Stomach (tissue), 9 donors: ENCODE data around the gene POTEJ. TPM values are rescaled to one million over a fixed set of nuclear protein-coding genes. Genes with fewer than 3 reads are reported as not detected.
"Not testable (repeated sequence)": the region's sequence is repeated elsewhere in the genome, so short reads cannot be mapped to it uniquely, and the experiment has no call there.

Experiments used
- DNase-seq, 2 donors: peaks; one replicate each; pipeline versions ENCODE4 v3.0.0 to v3.0.0-alpha.2; 2013 to 2019
- H3K27ac ChIP-seq, 5 donors: fragments of 200-600 bp in 4 of 5; sonication (generic) in 4 of 5; one replicate each; pipeline ENCODE4 v1.5.1; 2013 to 2019; ENCODE audit warnings: mild to moderate bottlenecking in 1 of 5, moderate library complexity in 1 of 5
- H3K27me3 ChIP-seq, 3 donors: fragments of 200-600 bp; sonication (generic); one replicate each; pipeline ENCODE4 v1.5.1; 2017 to 2019; ENCODE audit warnings: mixed run types in 1 of 3
- H3K36me3 ChIP-seq, 4 donors: fragments of 200-600 bp; sonication (generic); 1 replicate in 3 of 4; 2 replicates in 1 of 4; pipeline ENCODE4 v1.5.1; 2016 to 2019
- H3K4me1 ChIP-seq, 4 donors: fragments of 200-600 bp; sonication (generic); one replicate each; pipeline ENCODE4 v1.5.1; 2016 to 2019
- H3K4me3 ChIP-seq, 4 donors: fragments of 200-600 bp; sonication (generic) in 3 of 4; one replicate each; pipeline ENCODE4 v1.5.1; 2016 to 2019; ENCODE audit warnings: mild to moderate bottlenecking in 1 of 4
- H3K9me3 ChIP-seq, 4 donors: fragments of 200-600 bp; sonication (generic); one replicate each; pipeline ENCODE4 v1.5.1; 2016 to 2019
- WGBS, 5 donors: extraction: QIAGEN DNeasy Blood & Tissue Kit in 3 of 5; methylation state at CpG; one replicate each; pipeline versions ENCODE4 v1.1.5 to v1.1.7; 2013 to 2018; 5-methylcytosine and 5-hydroxymethylcytosine counted together
- intact Hi-C: fragments of 100-400 bp; cut with DNase I; formaldehyde crosslinking; loops from one replicate; pipeline ENCODE4 v1.15.1; 2023; ENCODE audit warnings: low total_unique reads
- polyA plus RNA-seq, 3 donors: library from polyadenylated mRNA; stranded (reverse); fragments of 200-250 nt; gene quantifications; one replicate each; pipeline ENCODE4 v1.2.3, GENCODE V29; 2013
- total RNA-seq, 5 donors: library from RNA; depleted of rRNA; stranded (reverse); fragments of >200 nt; gene quantifications; one replicate each; pipeline versions ENCODE4 v1.1.0 to v1.2.3, GENCODE V29; 2014 to 2016
- donor health status: healthy with polysubstance abuse.
- donor health status: Bipolar disorder and iron deficiency.
- donor health status: healthy.

The POTEJ gene
- total and polyA plus RNA-seq, 8 donors = 0.87 to 4.9 (median 0.92) TPM; not detected in 5

- H3K27me3 ChIP-seq, H3K4me3 ChIP-seq, H3K9me3 ChIP-seq, H3K27ac ChIP-seq, intact Hi-C loops, H3K36me3 ChIP-seq, DNase-seq, H3K4me1 ChIP-seq: not testable (repeated sequence)
- 25 to 35% (median 28%) methylated on average over 5 of the region's 8 CpGs for WGBS, 5 donors
These were observed 20.9 kb upstream of the POTEJ start for GRCh38 chr2:130590170-130590841.

GRCh38 chr2:130590842-130591359 is 20.3 kb upstream of the POTEJ start:
- H3K27me3 ChIP-seq, H3K36me3 ChIP-seq, H3K9me3 ChIP-seq, H3K4me3 ChIP-seq, H3K27ac ChIP-seq, H3K4me1 ChIP-seq, DNase-seq, intact Hi-C loops: not testable (repeated sequence)
- WGBS, 5 donors = 22 to 36% (median 27%) methylated on average over 4 to 7 of the region's 7 CpGs

GRCh38 chr2:130592791-130593414 is 18.3 kb upstream of the POTEJ start:
- H3K27ac ChIP-seq, H3K27me3 ChIP-seq, intact Hi-C loops, H3K4me1 ChIP-seq, H3K9me3 ChIP-seq, DNase-seq, H3K4me3 ChIP-seq, H3K36me3 ChIP-seq: not testable (repeated sequence)
- 39 to 55% (median 48%) methylated on average over 6 to 9 of the region's 40 CpGs for WGBS, 5 donors

- H3K9me3 ChIP-seq, DNase-seq, intact Hi-C loops, H3K27me3 ChIP-seq, H3K27ac ChIP-seq, H3K36me3 ChIP-seq, H3K4me3 ChIP-seq, H3K4me1 ChIP-seq: not testable (repeated sequence)
- 70 to 94% (median 87%) methylated on average over 2 to 3 of the region's 4 CpGs for WGBS, 5 donors
These were observed 17.2 kb upstream of the POTEJ start for GRCh38 chr2:130594011-130594410.

GRCh38 chr2:130596757-130597156 is 14.5 kb upstream of the POTEJ start:
- DNase-seq, H3K36me3 ChIP-seq, H3K9me3 ChIP-seq, H3K4me3 ChIP-seq, H3K4me1 ChIP-seq, intact Hi-C loops, H3K27ac ChIP-seq, H3K27me3 ChIP-seq: not testable (repeated sequence)
- 44 to 80% (median 66%) methylated on average over 2 to 3 of the region's 6 CpGs; no CpG with 5 or more reads in 1 of the 5 donors for WGBS, 5 donors

GRCh38 chr2:130597994-130598393 is 13.2 kb upstream of the POTEJ start:
- H3K9me3 ChIP-seq, H3K27ac ChIP-seq, H3K36me3 ChIP-seq, H3K4me3 ChIP-seq, intact Hi-C loops, H3K27me3 ChIP-seq, H3K4me1 ChIP-seq, DNase-seq: not testable (repeated sequence)
- WGBS, 5 donors = no CpG with 5 or more reads among the region's 22 CpGs

- 36 to 51% (median 46%) methylated on average over 13 to 15 of the region's 15 CpGs for WGBS, 5 donors
These were observed 12.8 kb upstream of the POTEJ start for GRCh38 chr2:130598463-130598862.

GRCh38 chr2:130599393-130599792 is 11.8 kb upstream of the POTEJ start, which contains the start of gene CFC1:
TSS of gene CFC1 (minus strand) at chr2:130599575. CDS start at chr2:130599287, 288 bp downstream.
- H3K27me3 ChIP-seq, H3K27ac ChIP-seq, DNase-seq, H3K4me3 ChIP-seq, H3K9me3 ChIP-seq, H3K4me1 ChIP-seq, intact Hi-C loops, H3K36me3 ChIP-seq: not testable (repeated sequence)
- WGBS, 5 donors = no CpG with 5 or more reads among the region's 6 CpGs

More at GRCh38 chr2:130598463-130598862, 12.8 kb upstream of the POTEJ start:
- H3K4me3 ChIP-seq, intact Hi-C loops, H3K27ac ChIP-seq, H3K4me1 ChIP-seq, H3K27me3 ChIP-seq, DNase-seq, H3K36me3 ChIP-seq, H3K9me3 ChIP-seq: not testable (repeated sequence)

GRCh38 chr2:130599926-130600325 is 11.3 kb upstream of the POTEJ start:
- H3K4me1 ChIP-seq, H3K27me3 ChIP-seq, H3K9me3 ChIP-seq, H3K27ac ChIP-seq, H3K36me3 ChIP-seq, H3K4me3 ChIP-seq, intact Hi-C loops, DNase-seq: not testable (repeated sequence)
- WGBS, 5 donors = 81 to 92% (median 88%) methylated on average over 7 to 8 of the region's 9 CpGs

GRCh38 chr2:130601648-130602302 is 9.5 kb upstream of the POTEJ start:
- 8 to 22% (median 15%) methylated on average over 5 to 6 of the region's 15 CpGs for WGBS, 5 donors
- intact Hi-C loops = not testable (repeated sequence)

GRCh38 chr2:130608276-130609001 is 2.8 kb upstream of the POTEJ start:
- WGBS, 5 donors = 59 to 73% (median 66%) methylated on average over 3 to 4 of the region's 17 CpGs; no CpG with 5 or more reads in 2 of the 5 donors
- H3K4me3 ChIP-seq, H3K27ac ChIP-seq, intact Hi-C loops, H3K4me1 ChIP-seq, H3K27me3 ChIP-seq, H3K36me3 ChIP-seq, H3K9me3 ChIP-seq: not testable (repeated sequence)
- peak in 1 of 2 donors; percentile 5 for DNase-seq

More at GRCh38 chr2:130601648-130602302, 9.5 kb upstream of the POTEJ start:
- H3K27ac ChIP-seq, H3K9me3 ChIP-seq, H3K27me3 ChIP-seq, DNase-seq, H3K4me1 ChIP-seq, H3K36me3 ChIP-seq, H3K4me3 ChIP-seq: not testable (repeated sequence)
